ENCODE data around the gene EPM2A. TPM values are rescaled to one million over a fixed set of nuclear protein-coding genes. Genes with fewer than 3 reads are reported as not detected.
"Not testable (repeated sequence)": the region's sequence is repeated elsewhere in the genome, so short reads cannot be mapped to it uniquely, and the experiment has no call there.

Gene EPM2A
- total RNA-seq, 2 experiments from 2014 or later: 8.3 to 9.0 TPM

GRCh38 chr6:145739685-145740084 is 4.4 kb upstream of the EPM2A start:
- not testable (repeated sequence) for H3K27me3 Mint-ChIP-seq, H3K4me1 Mint-ChIP-seq, H3K4me3 Mint-ChIP-seq, H3K27ac Mint-ChIP-seq, DNase-seq, H3K36me3 Mint-ChIP-seq, H3K9me3 Mint-ChIP-seq

- no peak overlapping the region for H3K4me3 Mint-ChIP-seq
- peaks cover 8% of the 10 kb centered on the region for H3K9me3 Mint-ChIP-seq
- H3K27ac Mint-ChIP-seq: no peak overlapping the region
- no peak for DNase-seq
- peaks cover 12% of the 10 kb centered on the region for H3K4me1 Mint-ChIP-seq
- peaks cover 7% of the 10 kb centered on the region for H3K36me3 Mint-ChIP-seq
- no peaks in the 10 kb centered on the region for H3K27me3 Mint-ChIP-seq
Measured at GRCh38 chr6:145738265-145738664, 2.9 kb upstream of the EPM2A start.

GRCh38 chr6:145736661-145737144 is 1.4 kb upstream of the EPM2A start:
- H3K4me3 Mint-ChIP-seq: peak overlapping the region; percentile 93
- peaks cover 7% of the 10 kb centered on the region for H3K36me3 Mint-ChIP-seq
- H3K9me3 Mint-ChIP-seq: peaks cover 8% of the 10 kb centered on the region

GRCh38 chr6:145734486-145735355 is 599 bp downstream of the EPM2A start:
- peak; percentile 83 for DNase-seq
- Mint-ChIP-seq H3K27ac (peak overlapping the region; percentile 96), H3K4me3 (peak overlapping the region; percentile 90)

More at GRCh38 chr6:145736661-145737144, 1.4 kb upstream of the EPM2A start:
- Mint-ChIP-seq H3K27me3 (no peaks in the 10 kb centered on the region), H3K27ac (peak overlapping the region; percentile 99), H3K4me1 (peaks cover 17% of the 10 kb centered on the region)
- no peak for DNase-seq

GRCh38 chr6:145733810-145734209 is 1.5 kb downstream of the EPM2A start:
- H3K27me3 Mint-ChIP-seq: no peaks in the 10 kb centered on the region
- H3K4me3 Mint-ChIP-seq: peak overlapping the region; percentile 67
- H3K4me1 Mint-ChIP-seq: peaks cover 28% of the 10 kb centered on the region
- H3K27ac Mint-ChIP-seq: peak overlapping the region; percentile 54
- no peak for DNase-seq
- H3K9me3 Mint-ChIP-seq: peaks cover 13% of the 10 kb centered on the region
- H3K36me3 Mint-ChIP-seq: peaks cover 23% of the 10 kb centered on the region

More at GRCh38 chr6:145734486-145735355, 599 bp downstream of the EPM2A start:
- Mint-ChIP-seq H3K9me3 (peaks cover 11% of the 10 kb centered on the region), H3K27me3 (no peaks in the 10 kb centered on the region), H3K4me1 (peaks cover 28% of the 10 kb centered on the region), H3K36me3 (peaks cover 18% of the 10 kb centered on the region)

- peaks cover 28% of the 10 kb centered on the region for H3K4me1 Mint-ChIP-seq
- peaks cover 27% of the 10 kb centered on the region for H3K36me3 Mint-ChIP-seq
- H3K9me3 Mint-ChIP-seq: peaks cover 13% of the 10 kb centered on the region
- no peak overlapping the region for H3K27ac Mint-ChIP-seq
- no peak for DNase-seq
- H3K4me3 Mint-ChIP-seq: no peak overlapping the region
- H3K27me3 Mint-ChIP-seq: no peaks in the 10 kb centered on the region
Measured at GRCh38 chr6:145733207-145733606, 2.1 kb downstream of the EPM2A start.

GRCh38 chr6:145731447-145731846 is 3.9 kb downstream of the EPM2A start:
- Mint-ChIP-seq H3K4me1 (peaks cover 23% of the 10 kb centered on the region), H3K36me3 (peaks cover 32% of the 10 kb centered on the region), H3K27me3 (no peaks in the 10 kb centered on the region), H3K27ac (no peak overlapping the region), H3K4me3 (no peak overlapping the region), H3K9me3 (peaks cover 15% of the 10 kb centered on the region)
- peak; percentile 16 for DNase-seq

- Mint-ChIP-seq H3K4me3 (no peak overlapping the region), H3K9me3 (peaks cover 19% of the 10 kb centered on the region)
Measured at GRCh38 chr6:145729887-145730286, 5.4 kb downstream of the EPM2A start.

GRCh38 chr6:145728444-145729385 is 6.6 kb downstream of the EPM2A start:
- peaks cover 21% of the 10 kb centered on the region for H3K4me1 Mint-ChIP-seq

More at GRCh38 chr6:145729887-145730286, 5.4 kb downstream of the EPM2A start:
- H3K4me1 Mint-ChIP-seq: peaks cover 24% of the 10 kb centered on the region
- peaks cover 39% of the 10 kb centered on the region for H3K36me3 Mint-ChIP-seq
- H3K27me3 Mint-ChIP-seq: no peaks in the 10 kb centered on the region
- no peak overlapping the region for H3K27ac Mint-ChIP-seq
- no peak for DNase-seq

GRCh38 chr6:145727817-145728388 is 7.4 kb downstream of the EPM2A start:
- Mint-ChIP-seq H3K4me3 (no peak overlapping the region), H3K27ac (no peak overlapping the region), H3K27me3 (no peaks in the 10 kb centered on the region), H3K4me1 (peaks cover 19% of the 10 kb centered on the region), H3K9me3 (peaks cover 23% of the 10 kb centered on the region), H3K36me3 (peaks cover 45% of the 10 kb centered on the region)
- no peak for DNase-seq

More at GRCh38 chr6:145728444-145729385, 6.6 kb downstream of the EPM2A start:
- H3K36me3 Mint-ChIP-seq: peaks cover 44% of the 10 kb centered on the region
- H3K9me3 Mint-ChIP-seq: peaks cover 23% of the 10 kb centered on the region
- H3K27ac Mint-ChIP-seq: no peak overlapping the region
- no peaks in the 10 kb centered on the region for H3K27me3 Mint-ChIP-seq
- no peak overlapping the region for H3K4me3 Mint-ChIP-seq
- no peak for DNase-seq

GRCh38 chr6:145725570-145725969 is 9.8 kb downstream of the EPM2A start:
- Mint-ChIP-seq H3K9me3 (peaks cover 23% of the 10 kb centered on the region), H3K27me3 (no peaks in the 10 kb centered on the region), H3K4me1 (peaks cover 3% of the 10 kb centered on the region), H3K36me3 (peaks cover 46% of the 10 kb centered on the region), H3K27ac (no peak overlapping the region), H3K4me3 (no peak overlapping the region)
- DNase-seq: no peak

- H3K27ac Mint-ChIP-seq: no peak overlapping the region
- peaks cover 3% of the 10 kb centered on the region for H3K4me1 Mint-ChIP-seq
Measured at GRCh38 chr6:145723646-145724045, 11.7 kb downstream of the EPM2A start.

GRCh38 chr6:145722190-145722589 is 13.1 kb downstream of the EPM2A start:
- Mint-ChIP-seq H3K27ac (no peak overlapping the region), H3K9me3 (peaks cover 13% of the 10 kb centered on the region), H3K4me3 (no peak overlapping the region), H3K36me3 (peaks cover 29% of the 10 kb centered on the region), H3K27me3 (no peaks in the 10 kb centered on the region), H3K4me1 (peaks cover 3% of the 10 kb centered on the region)
- no peak for DNase-seq

More at GRCh38 chr6:145723646-145724045, 11.7 kb downstream of the EPM2A start:
- Mint-ChIP-seq H3K9me3 (peaks cover 15% of the 10 kb centered on the region), H3K27me3 (no peaks in the 10 kb centered on the region), H3K36me3 (peaks cover 35% of the 10 kb centered on the region), H3K4me3 (no peak overlapping the region)
- no peak for DNase-seq

- Mint-ChIP-seq H3K4me1 (peaks cover 3% of the 10 kb centered on the region), H3K9me3 (peaks cover 13% of the 10 kb centered on the region), H3K27me3 (no peaks in the 10 kb centered on the region), H3K36me3 (peaks cover 39% of the 10 kb centered on the region), H3K27ac (no peak overlapping the region), H3K4me3 (no peak overlapping the region)
- no peak for DNase-seq
Measured at GRCh38 chr6:145721144-145721543, 14.2 kb downstream of the EPM2A start.

All from activated naive CD8-positive, alpha-beta T cell treated with anti-CD3 and anti-CD28 coated beads for 36 hours (primary cell).